Middle frontal gyrus (tissue), 1 donor: ENCODE measurements around the gene SKAP1.
"Not testable (repeated sequence)": the region's sequence is repeated elsewhere in the genome, so short reads cannot be mapped to it uniquely, and the experiment has no call there.

Source experiments
- DNase-seq: peaks from one replicate; pipeline ENCODE4 v3.0.0-alpha.2; 2015; ENCODE audit warnings: low spot score; ENCODE audit errors: extremely low spot score

Gene SKAP1

GRCh38 chr17:48245465-48246033 lies 184.5 kb downstream of the SKAP1 start:
- DNase-seq, result not testable (repeated sequence)

DNA sequence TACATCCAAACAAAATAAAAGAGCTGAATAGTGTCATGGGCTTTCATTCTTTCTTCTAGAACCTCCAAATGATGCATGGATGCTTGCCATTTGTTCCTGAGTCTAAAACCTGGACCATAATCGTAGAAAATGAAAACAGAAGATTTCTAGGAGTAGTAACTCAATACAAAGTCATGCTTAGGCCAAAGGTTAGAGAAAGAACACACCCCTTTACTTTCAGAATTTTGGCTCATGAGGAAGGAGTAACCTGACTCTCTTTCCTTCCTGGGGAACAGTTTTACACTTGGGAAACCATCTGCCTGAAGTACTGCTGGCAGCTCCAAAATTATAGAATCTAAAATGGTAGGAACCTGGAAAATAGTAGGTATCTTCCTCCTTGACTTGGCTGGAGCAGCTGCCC lies 185.2 kb downstream of the SKAP1 start:
- no peak for DNase-seq

GRCh38 chr17:48244121-48244711 lies 185.8 kb downstream of the SKAP1 start:
- no peak for DNase-seq

- no peak for DNase-seq
These were observed 188.1 kb downstream of the SKAP1 start for GRCh38 chr17:48241770-48242497.

- DNase-seq, result no peak
These were observed 188.9 kb downstream of the SKAP1 start for GRCh38 chr17:48241131-48241591.

DNA sequence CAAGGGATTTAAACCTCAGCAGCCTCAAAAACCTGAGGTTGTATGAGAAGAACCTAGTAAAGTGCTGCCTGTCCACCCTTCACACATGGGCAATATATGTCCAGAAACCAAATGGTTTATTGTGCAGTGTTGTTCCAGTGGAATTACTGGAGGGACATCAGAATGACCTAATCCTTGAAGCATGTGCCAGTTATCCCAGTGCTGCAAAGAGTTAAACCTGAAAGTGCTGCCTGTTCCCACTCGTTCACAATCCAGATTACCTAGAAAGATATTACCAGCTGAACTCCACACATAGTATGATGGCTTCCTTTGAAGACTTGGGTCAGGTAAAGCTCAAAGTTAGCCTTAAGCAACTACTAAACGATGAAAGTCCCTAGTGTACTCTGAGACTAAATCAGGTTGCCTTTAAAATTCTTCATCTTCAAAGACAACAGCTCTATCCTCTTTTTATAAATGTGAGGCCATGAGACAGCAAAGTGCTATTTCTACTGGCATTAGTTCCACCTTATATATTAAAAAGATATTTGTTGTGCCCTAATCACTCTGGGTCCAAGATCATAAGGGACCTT lies 189.4 kb downstream of the SKAP1 start:
- DNase-seq, result no peak

DNA sequence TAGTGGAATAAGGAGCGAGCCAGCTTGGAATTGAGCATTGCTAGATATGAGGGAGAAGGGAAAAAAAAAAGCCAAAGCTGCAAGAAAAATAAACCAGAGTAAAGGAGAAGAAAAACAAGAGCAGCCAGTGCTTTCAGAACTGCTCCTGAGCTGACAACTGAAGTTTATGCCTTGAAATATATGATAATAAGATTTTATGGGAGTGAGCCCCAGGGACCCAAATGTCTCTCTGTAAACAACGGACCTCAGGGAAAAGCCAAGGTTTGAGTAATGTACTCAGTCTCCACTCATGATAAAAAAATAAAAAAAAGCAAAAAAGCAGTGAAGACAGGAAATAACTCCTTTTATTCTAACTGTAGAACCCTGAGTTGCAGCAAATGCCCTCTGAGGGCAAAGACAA lies 189.9 kb downstream of the SKAP1 start:
- DNase-seq, result no peak

GRCh38 chr17:48239603-48239995 lies 190.4 kb downstream of the SKAP1 start:
- DNase-seq, result no peak

GRCh38 chr17:48238933-48239602 lies 190.9 kb downstream of the SKAP1 start:
- no peak for DNase-seq

DNA sequence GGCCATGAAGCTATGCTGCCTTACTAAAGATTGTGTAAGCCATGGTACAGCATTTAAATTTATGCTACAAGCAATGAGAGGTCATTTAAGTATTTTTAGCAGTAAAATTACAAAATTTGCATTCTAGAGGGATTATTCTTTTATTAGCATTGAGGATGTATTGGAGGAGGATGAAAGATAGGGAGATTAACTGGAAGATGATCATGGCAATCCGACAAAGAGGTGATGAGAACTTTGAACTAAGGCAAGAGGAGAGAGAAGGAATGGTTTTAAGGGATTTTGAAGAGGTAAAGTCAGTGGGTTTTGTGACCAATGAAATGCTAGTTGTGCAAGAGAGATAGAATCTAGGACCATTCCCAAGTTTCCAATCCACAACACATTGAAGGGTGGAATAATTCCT lies 192.6 kb downstream of the SKAP1 start:
- no peak for DNase-seq

DNA sequence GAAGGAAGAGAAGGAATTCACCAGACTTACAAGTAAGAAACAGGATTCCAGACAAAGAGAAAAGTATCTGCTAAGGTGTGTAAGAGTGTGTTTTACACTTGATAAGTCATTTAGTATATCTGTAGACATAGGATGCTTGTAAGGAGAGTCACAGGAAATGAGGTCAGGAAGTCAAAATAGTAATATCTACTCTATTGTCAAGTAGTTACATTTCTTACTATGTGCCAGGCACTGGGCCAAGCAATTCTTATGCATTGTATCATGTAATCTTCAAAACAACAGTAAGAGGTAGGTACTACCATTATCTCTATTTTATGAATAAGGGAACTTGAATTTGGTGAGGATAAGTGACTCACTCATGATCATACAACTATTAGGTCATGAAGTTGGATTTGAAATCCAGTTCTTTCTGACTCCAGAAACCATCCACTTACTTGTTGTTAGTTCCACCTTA lies 193.3 kb downstream of the SKAP1 start:
- DNase-seq, result no peak

- DNase-seq, result no peak
These were observed 195.1 kb downstream of the SKAP1 start for GRCh38 chr17:48234922-48235321.

GRCh38 chr17:48231995-48232959 lies 197.7 kb downstream of the SKAP1 start:
- no peak for DNase-seq

- no peak for DNase-seq
These were observed 200.1 kb downstream of the SKAP1 start for GRCh38 chr17:48229936-48230335.

GRCh38 chr17:48228720-48229119 lies 201.3 kb downstream of the SKAP1 start:
- DNase-seq, result no peak

- DNase-seq, result no peak
These were observed 204.1 kb downstream of the SKAP1 start for GRCh38 chr17:48225725-48226567.

DNA sequence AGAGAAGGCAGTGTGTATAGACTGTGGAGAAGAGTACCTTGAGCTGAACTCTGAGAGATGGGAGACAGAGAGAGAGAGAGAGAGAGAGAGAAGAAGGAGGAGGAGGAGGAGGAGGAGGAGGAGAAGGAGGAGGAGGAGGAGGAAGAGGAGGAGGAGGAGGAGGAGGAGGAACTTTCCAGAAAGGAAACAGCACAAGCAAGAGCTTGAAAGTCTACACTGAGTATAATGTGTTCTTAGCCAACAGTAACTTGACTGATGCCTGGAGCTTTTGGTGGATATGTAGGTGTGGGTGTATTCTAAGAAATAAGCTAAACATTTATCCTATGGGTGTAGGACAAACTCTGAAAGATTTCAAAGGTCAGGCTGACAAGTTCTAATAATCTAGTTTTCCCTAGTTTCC lies 206.1 kb downstream of the SKAP1 start:
- DNase-seq, result no peak

- no peak for DNase-seq
These were observed 210.4 kb downstream of the SKAP1 start for GRCh38 chr17:48219617-48220016.

- DNase-seq, result no peak
These were observed 214.4 kb downstream of the SKAP1 start for GRCh38 chr17:48215583-48216139.
